HG02610 (cell line): Measurements from ENCODE around the gene MTCL1.

ENCODE experiments used
- ATAC-seq: cut with Tn5 transposase; IDR thresholded peaks from one replicate; pipeline ENCODE4 v1.9.1; 2021; ENCODE audit warnings: mild to moderate bottlenecking, moderate library complexity; ENCODE audit not compliant: unreplicated experiment

Gene MTCL1

GRCh38 chr18:8709248-8710059 is 4.1 kb downstream of the MTCL1 start:
- no peak for ATAC-seq

- ATAC-seq = no peak
These were observed 6.4 kb downstream of the MTCL1 start for GRCh38 chr18:8711736-8712135.

GRCh38 chr18:8713691-8714090 is 8.3 kb downstream of the MTCL1 start:
- no peak for ATAC-seq

GRCh38 chr18:8715599-8715998 is 10.2 kb downstream of the MTCL1 start:
- ATAC-seq = no peak

- ATAC-seq = no peak
These were observed 11.8 kb downstream of the MTCL1 start for GRCh38 chr18:8717011-8717770.

- no peak for ATAC-seq
These were observed 13.1 kb downstream of the MTCL1 start for GRCh38 chr18:8718401-8718913.

GRCh38 chr18:8719192-8719591 is 13.8 kb downstream of the MTCL1 start:
- no peak for ATAC-seq

- no peak for ATAC-seq
These were observed 14.8 kb downstream of the MTCL1 start for GRCh38 chr18:8720141-8720540.

- ATAC-seq = no peak
These were observed 15.8 kb downstream of the MTCL1 start for GRCh38 chr18:8721094-8721669.

GRCh38 chr18:8721716-8722115 is 16.4 kb downstream of the MTCL1 start:
- no peak for ATAC-seq

- ATAC-seq = no peak
These were observed 17.8 kb downstream of the MTCL1 start for GRCh38 chr18:8722946-8723820.

- no peak for ATAC-seq
These were observed 19.1 kb downstream of the MTCL1 start for GRCh38 chr18:8724452-8724851.

GRCh38 chr18:8726281-8726680 is 20.9 kb downstream of the MTCL1 start:
- ATAC-seq = no peak

- no peak for ATAC-seq
These were observed 21.8 kb downstream of the MTCL1 start for GRCh38 chr18:8726963-8727705.

- ATAC-seq = no peak
These were observed 24.9 kb downstream of the MTCL1 start for GRCh38 chr18:8730080-8730827.

GRCh38 chr18:8732442-8733360 is 27.3 kb downstream of the MTCL1 start:
- no peak for ATAC-seq

GRCh38 chr18:8734496-8734895 is 29.1 kb downstream of the MTCL1 start:
- no peak for ATAC-seq

- ATAC-seq = no peak
These were observed 29.9 kb downstream of the MTCL1 start for GRCh38 chr18:8735274-8735673.
